ENCODE results near the gene HM13.

GRCh38 chr20:31475472-31476293, 38.6 kb upstream of the HM13 start:
- TF ChIP-seq TAF1 (IDR thresholded peaks at IDR 0.05; ENCODE audit: borderline replicate concordance, low read depth, low read length) (no peak), POLR2A (IDR thresholded peaks at IDR 0.05; ENCODE audit: low read depth, low read length) (no peak)

Measured in GM12892 (cell line).